GM19455 (cell line): ENCODE measurements around the gene AKAP13.
A peak's percentile ranks its signal among the peaks of the same experiment; 100 is the strongest.

ENCODE experiments used
- ATAC-seq: cut with Tn5 transposase; IDR thresholded peaks from one replicate; pipeline ENCODE4 v1.9.1; 2021; ENCODE audit not compliant: unreplicated experiment

AKAP13 gene

DNA sequence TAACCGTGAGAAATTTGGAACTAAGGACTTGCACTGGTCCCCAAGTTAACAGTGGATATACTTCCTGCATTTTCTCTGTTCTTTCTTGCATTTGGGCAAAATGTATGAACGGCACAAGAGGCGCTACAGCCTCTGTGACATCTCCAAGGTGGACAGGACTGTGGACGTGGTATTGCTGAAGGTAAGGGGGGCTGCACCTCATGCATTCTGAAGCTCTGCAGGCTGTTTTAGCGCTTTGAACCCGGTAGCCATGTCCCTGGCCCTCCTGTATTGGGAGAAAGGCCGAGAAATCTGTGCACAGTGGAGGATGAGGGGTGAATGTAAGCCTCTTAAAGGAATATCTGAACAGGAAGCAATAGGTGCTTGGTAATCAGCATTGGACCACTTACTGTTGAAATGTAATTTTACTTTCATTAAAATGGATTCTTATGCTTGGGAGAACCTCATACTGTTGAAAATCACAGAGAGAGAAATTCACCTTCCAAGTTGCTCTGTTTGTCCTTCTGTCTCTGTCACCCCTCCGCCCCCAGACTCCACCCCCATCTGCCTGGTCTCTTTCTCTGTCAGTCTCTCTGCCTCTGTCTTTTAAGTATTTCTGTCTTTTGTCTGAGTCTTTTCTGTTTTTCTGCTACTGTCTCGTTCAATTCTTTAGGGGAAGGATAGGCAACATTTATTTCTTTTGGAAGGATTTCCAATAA, 239.7 kb downstream of the AKAP13 start:
- no peak for ATAC-seq

DNA sequence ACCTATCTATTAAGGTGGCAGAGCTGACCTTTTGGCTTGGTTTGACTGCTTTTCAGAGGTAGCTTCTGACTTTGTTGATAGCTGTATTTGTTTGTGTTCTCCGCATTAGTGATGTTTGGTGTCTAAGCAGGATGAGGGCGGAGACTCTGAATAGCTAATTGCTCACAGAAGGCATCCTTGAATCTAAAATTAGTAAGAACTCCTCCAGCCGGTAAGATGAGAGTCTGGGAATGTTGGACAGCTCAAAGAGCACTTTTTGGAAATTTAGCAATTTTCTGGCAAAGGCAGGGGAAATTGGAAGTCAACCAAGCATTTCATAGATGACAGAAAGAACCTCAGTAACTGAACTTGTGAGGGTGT, 240.3 kb downstream of the AKAP13 start:
- ATAC-seq = no peak

DNA sequence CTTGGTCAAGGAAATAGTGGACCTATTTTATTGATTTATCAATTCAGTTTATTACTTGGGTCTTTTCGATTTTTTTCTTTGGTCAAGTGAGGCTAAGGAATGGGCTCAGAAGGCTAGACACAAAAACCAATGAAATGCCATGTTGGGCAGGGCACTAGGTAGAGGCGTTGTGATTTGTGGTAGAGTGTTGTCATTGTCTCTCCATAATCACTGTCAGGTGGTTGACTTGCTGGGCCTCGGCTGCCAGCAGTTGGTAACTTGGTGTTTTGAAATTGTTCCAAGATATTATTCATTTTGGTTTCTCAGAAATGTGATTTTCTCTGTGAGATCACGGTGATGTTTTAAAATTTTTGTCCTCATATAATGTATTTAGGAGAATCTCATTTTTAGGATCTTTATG, 240.7 kb downstream of the AKAP13 start:
- no peak for ATAC-seq

DNA sequence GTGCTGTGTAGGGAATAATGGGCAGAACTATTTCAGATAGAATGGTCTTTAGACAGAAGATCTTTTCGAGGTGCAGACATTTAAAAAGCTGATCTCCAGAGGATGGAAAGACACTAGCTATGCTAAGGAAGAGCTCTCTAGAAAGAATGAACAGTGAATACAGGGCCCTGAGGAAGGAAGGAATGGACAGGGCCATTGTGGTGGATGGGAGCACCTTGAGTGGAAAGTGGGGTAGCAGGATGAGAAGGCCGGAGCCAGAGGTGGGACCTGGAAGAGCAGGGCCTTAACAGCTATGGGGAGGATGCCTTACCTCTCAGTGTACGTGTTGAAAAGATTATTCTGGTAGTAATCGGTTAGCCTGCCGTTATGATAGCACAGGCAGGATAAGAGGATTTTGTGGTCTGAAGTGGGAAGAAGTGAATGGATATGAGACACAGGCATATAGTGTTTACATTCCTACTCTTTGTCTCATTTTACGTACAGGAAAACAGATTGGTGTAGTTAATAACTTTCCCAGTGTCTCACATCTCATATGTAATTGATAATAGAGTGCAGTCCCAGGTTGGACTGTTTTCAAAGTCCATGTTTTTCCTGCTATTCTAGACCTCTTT, 241.9 kb downstream of the AKAP13 start:
- no peak for ATAC-seq

DNA sequence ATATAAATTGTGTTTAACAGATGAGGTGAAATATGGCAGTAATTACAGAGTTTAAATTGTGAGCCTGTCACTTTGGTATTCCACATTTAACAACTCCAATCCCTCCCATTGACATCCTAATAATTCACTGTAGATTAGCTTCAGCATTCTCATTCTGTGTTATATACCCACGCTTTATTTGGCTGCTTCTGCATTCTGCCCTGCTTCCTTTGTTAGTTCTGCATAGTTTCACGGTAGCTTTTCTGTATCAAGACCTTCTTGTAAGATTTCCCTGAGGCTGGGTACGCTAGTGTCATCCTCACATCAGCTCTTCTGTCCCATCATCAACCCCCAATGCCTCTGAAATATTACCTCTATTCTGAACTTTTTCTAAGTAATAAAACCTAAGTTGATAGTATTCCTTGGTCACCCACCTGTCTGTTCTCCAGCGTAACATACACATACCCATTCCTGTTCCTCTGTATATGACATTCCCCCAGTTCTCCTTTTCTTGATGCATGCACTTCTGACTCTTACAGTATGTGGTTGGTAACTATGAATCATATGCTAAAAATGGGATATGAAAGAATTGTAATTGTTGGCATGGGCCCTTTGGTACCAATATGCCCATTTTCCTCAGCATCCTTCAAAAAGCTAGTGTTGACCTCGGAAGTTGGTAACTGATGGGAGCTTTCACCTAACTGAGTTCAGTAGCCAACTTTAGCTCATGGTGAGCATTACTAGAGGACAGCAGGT, 243.1 kb downstream of the AKAP13 start:
- ATAC-seq = no peak

DNA sequence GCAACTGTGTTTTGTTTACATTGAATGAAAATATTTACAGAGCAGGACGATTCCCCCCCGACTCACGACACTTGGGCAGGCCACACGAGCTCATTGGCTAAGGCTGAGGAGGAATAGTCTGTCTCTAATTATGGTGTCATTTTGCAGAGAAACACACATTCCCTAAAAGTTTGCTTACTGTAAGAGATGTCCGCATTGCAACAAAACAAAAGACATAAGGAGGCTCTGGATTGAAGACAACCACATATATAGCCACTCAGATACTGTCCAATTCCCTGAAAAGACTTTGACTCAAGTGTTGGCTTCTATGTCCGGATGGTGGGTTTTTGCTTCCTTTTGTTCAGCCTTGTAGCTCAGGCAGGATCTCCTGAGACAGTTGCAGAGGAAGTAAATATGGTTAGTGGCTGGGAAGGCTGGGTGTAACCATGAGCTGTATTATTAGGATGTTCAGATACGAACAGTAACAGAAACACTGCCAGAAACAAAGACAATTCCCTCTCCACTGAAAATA, 243.9 kb downstream of the AKAP13 start:
- no peak for ATAC-seq

DNA sequence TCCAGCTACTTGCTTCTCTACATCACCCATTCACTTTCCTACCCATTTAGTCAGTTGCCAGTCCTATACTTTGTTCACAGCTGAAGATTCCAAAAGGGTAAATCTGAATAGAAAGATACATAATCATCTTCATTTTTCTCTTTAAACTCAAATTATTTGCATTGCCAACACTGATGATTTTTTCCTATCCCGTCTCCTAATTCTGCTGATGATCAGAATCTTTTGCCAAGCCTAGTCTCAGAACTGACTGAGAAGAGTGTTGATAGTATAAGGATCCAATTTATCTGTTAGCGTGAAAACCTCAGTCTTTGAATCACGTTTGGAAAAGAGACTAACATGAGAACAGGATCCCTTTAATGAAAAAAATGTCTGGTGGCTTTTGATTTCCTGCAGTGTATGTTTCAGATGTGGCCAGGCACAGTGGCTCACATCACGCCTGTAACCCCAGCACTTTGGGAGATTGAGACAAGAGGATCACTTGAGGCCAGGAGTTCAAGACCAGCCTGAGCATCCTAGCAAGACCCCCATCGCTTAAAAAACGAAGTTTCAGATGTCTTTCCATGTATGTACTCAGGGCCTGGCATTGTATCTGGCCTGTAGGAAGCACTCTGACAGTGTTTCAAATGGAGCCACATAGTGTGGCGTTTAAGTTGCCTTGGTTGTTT, 244.9 kb downstream of the AKAP13 start:
- no peak for ATAC-seq

DNA sequence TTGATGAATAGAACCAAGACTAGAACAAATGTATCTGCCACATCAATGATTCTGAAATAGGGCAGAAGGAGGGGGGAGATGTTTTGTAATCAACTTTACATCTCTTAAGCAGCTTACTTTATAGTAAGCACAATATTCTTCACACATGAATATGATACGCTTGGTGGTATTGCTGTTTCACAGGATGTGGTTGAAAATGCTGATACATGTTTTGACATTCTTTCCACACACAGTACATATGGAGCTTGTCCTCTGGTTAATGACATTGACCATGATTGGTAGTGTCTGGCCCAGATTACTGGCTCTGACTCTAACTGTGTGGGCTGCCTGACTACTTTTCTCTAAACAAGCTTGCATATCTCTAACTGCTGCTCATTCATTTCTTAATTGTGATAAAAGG, 245.5 kb downstream of the AKAP13 start:
- ATAC-seq = no peak

DNA sequence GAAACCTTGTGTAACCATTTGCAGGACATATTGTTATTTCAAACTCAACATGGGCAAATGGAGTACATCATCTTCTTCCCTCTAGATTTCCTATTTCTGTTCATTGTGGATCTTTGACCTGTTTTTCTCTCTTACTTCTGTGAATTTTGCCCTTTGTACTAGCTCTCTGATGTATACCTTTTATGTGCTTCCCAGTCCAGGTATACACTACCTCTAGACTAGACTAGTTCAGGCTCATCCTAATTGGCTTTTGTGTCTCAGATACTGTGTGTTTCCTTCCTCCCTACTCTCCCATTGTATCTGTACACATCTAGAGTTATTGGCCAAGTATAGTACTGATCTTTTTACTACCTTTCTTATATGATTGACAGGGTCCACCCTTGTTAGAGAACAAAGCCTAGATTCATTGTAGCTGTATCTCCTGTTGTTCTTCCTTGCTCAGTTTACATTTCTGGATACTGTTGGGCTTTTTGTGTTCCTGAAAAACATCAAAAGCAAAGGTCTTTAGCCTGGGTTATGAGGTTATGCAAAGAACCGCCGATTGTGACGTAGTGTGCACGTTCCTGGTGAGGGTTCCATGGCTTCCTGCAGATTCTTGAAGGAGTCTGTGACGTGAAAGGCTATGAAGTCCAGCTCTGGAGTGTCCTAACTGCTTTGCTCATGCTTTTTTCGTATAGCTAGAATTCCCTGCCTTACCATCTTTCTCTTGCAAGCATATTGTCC, 247.0 kb downstream of the AKAP13 start:
- no peak for ATAC-seq

DNA sequence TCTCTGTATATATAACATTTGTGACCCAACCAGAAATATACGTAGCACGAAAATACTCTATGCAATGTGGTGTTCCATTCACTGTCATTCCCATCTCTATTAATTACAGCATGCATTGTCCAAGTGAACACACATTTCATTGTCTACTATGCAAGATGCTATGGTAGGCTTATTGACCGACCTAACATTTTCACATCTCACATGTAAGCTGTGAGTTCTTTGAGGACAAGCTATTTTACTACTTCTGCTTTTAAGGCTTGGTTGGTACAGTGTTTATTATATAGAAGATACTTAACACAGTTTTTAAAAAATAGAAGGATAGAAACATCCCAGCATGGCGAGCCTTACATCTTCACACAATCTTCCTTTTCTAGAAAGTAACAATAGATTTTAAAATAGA, 249.9 kb downstream of the AKAP13 start:
- ATAC-seq = no peak

DNA sequence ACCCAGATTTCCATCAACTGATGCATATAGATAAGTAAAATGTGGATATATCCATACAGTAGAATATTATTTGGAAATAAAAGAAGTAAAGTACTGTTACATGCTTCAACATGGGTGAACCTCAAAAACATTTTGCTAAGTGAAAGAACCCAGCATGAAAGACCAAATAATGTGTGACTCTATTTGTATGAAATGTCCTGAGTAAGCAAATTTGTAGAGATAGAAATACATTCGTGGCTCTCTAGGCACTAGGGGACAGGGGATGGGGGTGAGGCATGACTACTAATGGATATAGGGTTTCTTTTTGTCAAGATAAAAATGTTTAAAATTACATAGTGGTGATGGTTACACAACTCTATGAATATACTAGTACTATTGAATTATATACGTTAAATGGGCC, 250.6 kb downstream of the AKAP13 start:
- no peak for ATAC-seq

DNA sequence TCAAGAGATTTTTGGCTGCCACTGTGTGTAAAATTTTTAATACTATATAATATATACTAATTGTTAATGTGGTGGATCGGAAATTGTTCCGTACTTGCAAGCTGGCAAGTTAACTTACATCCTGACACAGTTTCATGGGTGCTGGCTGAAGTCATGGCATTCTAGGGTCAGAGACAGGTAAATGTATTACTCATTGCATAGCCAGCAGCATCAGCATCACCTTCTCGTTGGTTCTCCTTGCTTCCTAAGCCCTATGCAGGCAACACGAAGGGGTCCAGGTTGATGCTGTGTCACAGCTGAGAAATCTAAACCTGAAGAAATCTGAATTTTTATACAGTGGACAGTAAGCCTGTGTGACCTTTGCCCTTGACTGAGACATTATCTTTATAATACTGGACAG, 251.6 kb downstream of the AKAP13 start:
- ATAC-seq = no peak

DNA sequence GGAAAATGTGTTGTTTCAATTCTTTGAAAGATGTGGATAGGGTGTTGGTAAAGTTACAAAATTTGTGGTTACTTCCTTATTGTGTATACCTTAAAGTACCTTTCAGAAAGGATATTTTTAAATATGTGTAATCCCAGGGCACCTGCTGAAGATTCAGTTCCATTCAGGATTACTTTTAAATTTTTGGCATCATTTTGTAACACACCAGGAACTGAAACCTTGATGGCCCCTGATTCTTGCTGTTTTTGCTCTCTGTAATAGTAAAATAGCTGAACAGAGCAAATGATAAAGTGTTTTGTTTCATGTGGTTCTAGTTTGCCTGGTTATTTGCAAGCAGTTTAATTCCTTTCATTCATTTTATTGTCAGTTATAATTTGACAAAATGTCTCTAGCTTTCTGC, 253.5 kb downstream of the AKAP13 start:
- ATAC-seq = no peak

DNA sequence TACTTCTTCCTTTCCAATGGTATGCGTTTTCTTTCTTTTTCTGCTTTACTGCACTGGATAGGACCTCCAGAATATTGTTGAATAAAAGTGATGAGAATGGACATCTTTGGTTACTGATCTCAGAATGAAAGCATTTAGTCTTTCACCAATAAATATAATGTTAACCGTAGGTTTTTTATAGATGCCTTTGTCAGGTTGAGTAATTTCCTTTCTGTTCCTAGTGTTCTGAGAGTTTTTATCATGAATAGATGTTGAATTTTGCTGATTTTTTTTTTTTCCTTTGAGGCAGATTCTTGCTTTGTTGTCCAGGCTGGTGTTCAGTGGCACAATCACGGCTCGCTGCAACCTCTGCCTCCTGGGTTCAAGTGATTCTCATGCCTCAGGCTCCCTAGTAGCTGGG, 255.9 kb downstream of the AKAP13 start:
- no peak for ATAC-seq

DNA sequence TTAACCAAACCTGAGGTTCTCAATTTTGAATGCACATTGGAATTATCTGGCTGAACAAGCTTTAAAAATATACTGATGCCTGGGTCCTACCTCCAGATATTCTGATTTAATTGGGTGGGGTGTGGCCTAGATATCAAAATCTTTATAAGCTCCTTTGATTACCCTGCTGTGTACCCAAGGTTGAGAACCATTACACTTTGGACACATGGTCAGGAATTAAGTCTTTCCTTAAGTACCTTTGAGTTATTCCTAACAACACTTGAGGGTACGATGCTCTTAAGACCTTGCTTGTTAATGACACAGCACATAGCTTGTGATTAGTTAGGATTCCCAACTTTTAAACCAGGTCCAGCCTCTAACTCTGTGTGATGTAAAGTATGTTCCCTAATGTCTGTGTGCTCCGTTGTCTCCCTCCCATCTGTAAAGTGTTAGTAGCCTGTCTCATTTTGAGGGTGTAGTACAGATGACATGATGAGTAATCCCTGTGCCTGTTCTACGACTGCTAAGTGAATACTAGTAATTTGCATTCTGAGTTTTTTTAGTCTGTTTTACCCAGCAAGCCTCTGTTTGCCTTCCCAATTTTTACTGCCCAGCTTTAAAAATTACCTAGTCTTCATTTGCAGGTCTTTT, 259.5 kb downstream of the AKAP13 start:
- ATAC-seq = peak; percentile 61

DNA sequence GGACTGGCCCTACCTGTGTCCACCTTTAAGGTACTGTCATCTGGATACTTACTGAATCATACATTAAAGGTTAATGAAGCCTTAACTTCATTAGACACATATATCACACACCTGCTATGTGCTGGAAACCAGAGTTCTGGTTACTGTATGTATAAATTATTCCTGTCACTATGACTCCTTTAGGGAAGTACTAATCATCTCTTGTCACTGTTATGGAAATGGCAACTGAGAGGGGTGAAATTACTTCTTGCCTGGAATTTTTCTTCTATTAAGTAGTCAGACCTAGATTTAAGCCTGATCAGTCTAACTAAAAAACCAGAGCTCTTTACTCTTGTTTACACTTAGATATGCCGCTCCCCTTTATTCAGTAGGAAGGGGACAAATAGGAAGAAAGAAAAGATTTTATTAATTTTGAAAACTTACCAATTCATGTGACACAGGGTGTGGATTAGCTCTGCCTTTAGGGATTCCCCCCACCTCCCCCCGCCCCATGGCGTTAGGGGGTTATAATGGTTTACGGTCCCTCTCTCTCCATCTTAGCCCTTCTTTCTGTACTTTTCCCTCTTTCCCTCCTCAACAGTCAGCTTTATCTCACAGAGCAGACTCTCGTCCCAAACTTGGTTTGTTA, 261.8 kb downstream of the AKAP13 start:
- ATAC-seq = no peak

DNA sequence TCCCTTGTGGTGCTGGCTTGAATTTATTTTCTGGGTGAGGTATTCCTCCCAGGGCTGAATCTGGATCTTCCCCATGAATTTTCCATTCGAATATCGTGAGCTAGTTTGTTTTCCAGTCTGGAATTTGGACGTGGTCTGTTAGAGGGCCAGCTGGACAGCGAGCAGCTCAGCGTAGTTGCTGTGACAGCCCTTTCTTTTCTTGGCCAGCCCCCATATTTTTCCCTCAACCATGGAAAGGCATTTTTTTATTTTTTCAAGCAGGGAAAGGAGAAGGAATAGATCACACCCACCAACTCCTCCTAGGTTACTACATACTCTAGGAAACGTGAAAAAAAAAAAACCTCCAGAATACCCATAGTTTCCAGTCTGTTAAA, 262.3 kb downstream of the AKAP13 start:
- no peak for ATAC-seq

DNA sequence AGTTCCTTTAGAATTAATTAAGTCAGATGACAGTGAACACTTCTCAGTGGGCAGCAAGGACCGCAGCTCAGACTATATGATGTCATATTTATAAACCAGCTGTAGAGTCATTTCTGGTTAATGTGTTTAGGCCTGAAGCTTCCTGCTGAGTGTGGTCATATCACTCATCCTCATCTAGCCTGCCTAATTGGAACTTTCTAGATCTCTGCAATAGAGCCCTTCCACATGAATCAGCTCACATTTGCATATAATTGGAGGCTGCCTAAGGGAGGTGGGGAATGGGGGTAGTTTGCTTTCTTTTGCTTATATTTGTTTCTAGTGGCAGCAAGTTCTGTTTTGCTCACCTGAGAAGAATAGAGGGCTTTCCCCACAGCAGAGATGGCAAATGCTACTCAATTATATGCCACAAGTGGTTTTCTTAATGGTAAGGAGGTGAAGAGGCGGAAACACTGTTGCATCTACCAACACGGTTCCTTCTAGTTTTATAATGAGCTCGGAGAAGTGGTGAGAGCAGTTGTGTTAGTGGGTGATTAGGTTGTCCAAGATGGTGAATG, 266.2 kb downstream of the AKAP13 start:
- peak; percentile 77 for ATAC-seq

DNA sequence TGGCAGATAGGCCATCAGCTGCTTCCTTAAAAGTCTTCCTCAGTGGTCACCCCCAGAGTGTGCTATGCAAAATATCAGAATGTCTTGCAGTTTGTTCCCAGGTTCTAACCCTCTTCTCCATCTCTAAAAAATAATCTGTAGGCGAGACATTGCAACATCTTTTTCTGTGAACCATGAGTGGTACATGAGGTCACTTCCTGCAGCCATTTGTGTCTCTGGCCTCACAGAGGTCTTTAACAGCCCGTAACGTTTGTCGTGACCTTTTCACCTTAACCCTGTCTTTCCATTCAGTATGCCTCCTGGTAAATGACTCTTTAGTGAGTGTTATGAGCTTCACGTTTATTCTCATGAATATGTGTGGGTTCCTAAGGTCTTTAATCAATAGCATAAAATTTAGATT, 269.0 kb downstream of the AKAP13 start:
- ATAC-seq = no peak

DNA sequence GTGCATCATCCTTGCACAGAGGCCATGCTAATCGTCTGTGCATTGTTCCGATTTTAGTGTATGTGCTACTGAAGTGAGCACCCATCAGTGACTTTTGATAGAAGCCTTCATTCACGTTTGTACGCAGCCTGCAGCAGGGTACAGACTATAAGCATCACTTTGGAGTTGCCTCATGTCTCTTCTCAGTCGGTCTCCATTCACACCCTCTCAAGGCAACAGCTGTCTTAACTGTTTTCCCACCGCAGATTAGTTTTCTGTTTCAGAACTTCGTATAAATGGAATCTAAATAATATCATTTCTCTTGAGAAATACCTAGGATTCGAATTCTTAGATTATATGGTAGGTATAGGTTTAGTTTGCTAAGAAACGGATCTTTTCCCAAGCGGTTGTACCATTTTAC, 271.1 kb downstream of the AKAP13 start:
- ATAC-seq = no peak
